H1 (cell line): Measurements from ENCODE around the gene IYD. TPM values are rescaled to one million over a fixed set of nuclear protein-coding genes. Genes with fewer than 3 reads are reported as not detected.

ENCODE experiments used
- CTCF ChIA-PET: fragments of 300-600 bp; sonication (Branson Sonifier 250); formaldehyde crosslinking; loops from one replicate; lab custom pipeline; 2021; ENCODE audit not compliant: partially characterized antibody; lab: Charles Lee
- POLR2A ChIA-PET: fragments of 300-600 bp; sonication (Branson Sonifier 250); formaldehyde crosslinking; loops from one replicate; lab custom pipeline; 2021; ENCODE audit warnings: inconsistent platforms; ENCODE audit not compliant: partially characterized antibody; lab: Charles Lee
- DNase-seq, 2 experiments: peaks; one replicate each; pipeline versions ENCODE4 v3.0.0 to v3.0.0-alpha.2; 2010 to 2022; ENCODE audit warnings: low spot score in 2 of 2, low read depth in 1 of 2, mixed read lengths in 1 of 2
- FAIRE-seq: peaks from 2 replicates; lab custom pipeline; 2011; peaks lifted over from hg19 to GRCh38; lab: Jason Lieb, UNC
- H2AFZ ChIP-seq: 2 replicates; pipeline ENCODE4 v1.8.1; 2012; ENCODE audit warnings: low read length, inconsistent platforms
- H2AK5ac ChIP-seq: 2 replicates; pipeline ENCODE4 v1.6.1; 2013; ENCODE audit warnings: low read depth, low read length
- H2BK120ac ChIP-seq: replicated peaks from 2 replicates; pipeline ENCODE3; 2013; ENCODE audit warnings: low read depth, low read length, inconsistent platforms
- H2BK12ac ChIP-seq: 2 replicates; pipeline ENCODE4 v1.6.1; 2013; ENCODE audit warnings: low read depth, low read length
- H2BK15ac ChIP-seq: 2 replicates; pipeline ENCODE4 v1.6.1; 2013; ENCODE audit warnings: low read length
- H2BK20ac ChIP-seq: 2 replicates; pipeline ENCODE4 v1.6.1; 2013; ENCODE audit warnings: low read length
- H2BK5ac ChIP-seq: 2 replicates; pipeline ENCODE4 v1.6.1; 2013; ENCODE audit warnings: low read depth, low read length
- H3K14ac ChIP-seq: 2 replicates; pipeline ENCODE4 v1.6.1; 2013; ENCODE audit warnings: inconsistent platforms; ENCODE audit not compliant: insufficient read length
- H3K18ac ChIP-seq: 2 replicates; pipeline ENCODE4 v1.6.1; 2013; ENCODE audit warnings: low read length; ENCODE audit errors: extremely low read depth
- H3K23ac ChIP-seq: 2 replicates; pipeline ENCODE4 v1.6.1; 2013; ENCODE audit warnings: inconsistent platforms; ENCODE audit not compliant: insufficient read length
- H3K23me2 ChIP-seq: 2 replicates; pipeline ENCODE4 v1.6.1; 2013; ENCODE audit warnings: low read depth, low read length
- H3K27ac ChIP-seq: 2 replicates; pipeline ENCODE4 v1.6.1; 2011; ENCODE audit warnings: low read depth, low read length, inconsistent platforms
- H3K27me3 ChIP-seq, 4 experiments: replicated peaks in 1 of 4; 1 replicate in 1 of 4; 2 replicates in 3 of 4; pipeline versions ENCODE4 v1.6.1 to v1.8.1; 2011 to 2013; ENCODE audit warnings: low read length in 3 of 4, mild to moderate bottlenecking in 3 of 4, inconsistent platforms in 2 of 4, mixed read lengths in 2 of 4, moderate library complexity in 1 of 4; ENCODE audit not compliant: control insufficient read depth in 3 of 4, insufficient read depth in 3 of 4; ENCODE audit errors: extremely low read depth in 1 of 4
- H3K36me3 ChIP-seq, 4 experiments: 2 replicates each; pipeline versions ENCODE4 v1.6.1 to v1.8.1; 2011 to 2013; ENCODE audit warnings: mild to moderate bottlenecking in 4 of 4, low read length in 3 of 4, moderate library complexity in 2 of 4, control low read depth in 1 of 4, inconsistent platforms in 1 of 4; ENCODE audit not compliant: insufficient read depth in 4 of 4, control insufficient read depth in 2 of 4
- H3K4ac ChIP-seq: replicated peaks from 2 replicates; pipeline ENCODE3; 2013; ENCODE audit warnings: low read length, low read depth, mixed read lengths, inconsistent platforms; ENCODE audit not compliant: insufficient read length
- H3K4me1 ChIP-seq, 4 experiments: replicated peaks in 1 of 4; 1 replicate in 1 of 4; 2 replicates in 3 of 4; pipeline versions ENCODE4 v1.6.1 to v1.8.1; 2011 to 2013; ENCODE audit warnings: low read length in 3 of 4, inconsistent platforms in 2 of 4, mixed read lengths in 1 of 4; ENCODE audit not compliant: insufficient read depth in 4 of 4, control insufficient read depth in 3 of 4
- H3K4me2 ChIP-seq, 2 experiments: 2 replicates each; pipeline versions ENCODE4 v1.6.1 to v1.8.1; 2011 to 2013; ENCODE audit warnings: low read depth in 2 of 2, low read length in 2 of 2, control low read depth in 1 of 2, inconsistent platforms in 1 of 2, mild to moderate bottlenecking in 1 of 2; ENCODE audit not compliant: insufficient read depth in 1 of 2
- H3K4me3 ChIP-seq, 4 experiments: fragments of 200-600, 300-600 bp in 1 of 4; sonication (generic), shearing (Covaris generic), sonication (Bioruptor Twin) in 1 of 4; 2 replicates each; pipeline versions ENCODE4 v1.5.1 to v1.8.1; 2011 to 2016; ENCODE audit warnings: low read length in 4 of 4, low read depth in 3 of 4, control low read depth in 2 of 4, inconsistent platforms in 2 of 4, mild to moderate bottlenecking in 2 of 4, mixed read lengths in 1 of 4, moderate library complexity in 1 of 4; ENCODE audit not compliant: insufficient read depth in 2 of 4; ENCODE audit errors: extremely low read depth in 1 of 4
- H3K56ac ChIP-seq: replicated peaks from 2 replicates; pipeline ENCODE3; 2013; ENCODE audit warnings: low read depth, mild to moderate bottlenecking, mixed read lengths, low read length, inconsistent platforms; ENCODE audit not compliant: insufficient read length
- H3K79me1 ChIP-seq: 2 replicates; pipeline ENCODE4 v1.6.1; 2013; ENCODE audit warnings: low read depth, low read length, control low read depth
- H3K79me2 ChIP-seq, 2 experiments: 2 replicates each; pipeline versions ENCODE4 v1.6.1 to v1.8.1; 2012 to 2013; ENCODE audit warnings: low read length in 2 of 2, mild to moderate bottlenecking in 2 of 2, inconsistent platforms in 1 of 2; ENCODE audit not compliant: insufficient read depth in 2 of 2, control insufficient read depth in 1 of 2
- H3K9ac ChIP-seq, 4 experiments: replicated peaks in 1 of 4; 1 replicate in 1 of 4; 2 replicates in 3 of 4; pipeline versions ENCODE4 v1.6.1 to v1.8.1; 2011 to 2013; ENCODE audit warnings: low read depth in 3 of 4, low read length in 3 of 4, control low read depth in 2 of 4, mild to moderate bottlenecking in 2 of 4, moderate library complexity in 2 of 4, inconsistent platforms in 1 of 4; ENCODE audit errors: extremely low read depth in 1 of 4
- H3K9me3 ChIP-seq, 2 experiments: 2 replicates each; pipeline versions ENCODE4 v1.6.1 to v1.8.1; 2012 to 2013; ENCODE audit warnings: mild to moderate bottlenecking in 2 of 2, moderate library complexity in 2 of 2, control low read depth in 1 of 2, inconsistent platforms in 1 of 2, low read depth in 1 of 2, low read length in 1 of 2, mixed read lengths in 1 of 2; ENCODE audit not compliant: insufficient read depth in 2 of 2
- H4K20me1 ChIP-seq, 2 experiments: replicated peaks in 1 of 2; 2 replicates each; pipeline versions ENCODE3 to v1.8.1; 2011 to 2013; ENCODE audit warnings: inconsistent platforms in 2 of 2, low read length in 2 of 2, mild to moderate bottlenecking in 1 of 2; ENCODE audit not compliant: insufficient read depth in 2 of 2, control insufficient read depth in 1 of 2
- H4K5ac ChIP-seq: 2 replicates; pipeline ENCODE4 v1.6.1; 2013; ENCODE audit warnings: low read length, low read depth, mixed read lengths, inconsistent platforms; ENCODE audit not compliant: insufficient read length
- H4K8ac ChIP-seq: 2 replicates; pipeline ENCODE4 v1.8.0; 2013; ENCODE audit warnings: mild to moderate bottlenecking, moderate library complexity, low read length, inconsistent platforms; ENCODE audit not compliant: insufficient read depth; ENCODE audit errors: extremely low read depth
- H4K91ac ChIP-seq: replicated peaks from 2 replicates; pipeline ENCODE3; 2013; ENCODE audit warnings: low read length, mixed read lengths, inconsistent platforms; ENCODE audit not compliant: insufficient read length
- ASH2L ChIP-seq: fragments of 200-600, 300-600 bp; sonication (generic); IDR thresholded peaks from one replicate; pipeline ENCODE4 v1.7.1; 2017; ENCODE audit warnings: low read length
- BRCA1 ChIP-seq: IDR thresholded peaks from 2 replicates; pipeline ENCODE4 v1.6.1; 2012; ENCODE audit warnings: low read depth, low read length, improper control_type of control experiment
- CHD1 ChIP-seq: IDR thresholded peaks from 2 replicates; pipeline ENCODE4 v1.6.1; 2012; ENCODE audit warnings: low read depth, low read length, improper control_type of control experiment
- GTF2F1 ChIP-seq: IDR thresholded peaks from 2 replicates; pipeline ENCODE4 v1.6.1; 2012; ENCODE audit warnings: low read depth, low read length, improper control_type of control experiment, borderline replicate concordance
- MAFK ChIP-seq: IDR thresholded peaks from 2 replicates; pipeline ENCODE4 v1.6.1; 2012; ENCODE audit warnings: low read depth, mild to moderate bottlenecking, improper control_type of control experiment, low read length
- SP1 ChIP-seq: IDR thresholded peaks from 2 replicates; pipeline ENCODE4 v1.6.1; 2011; ENCODE audit warnings: low read depth, low read length
- SP2 ChIP-seq: IDR thresholded peaks from 2 replicates; pipeline ENCODE4 v1.6.1; 2012; ENCODE audit warnings: mild to moderate bottlenecking, low read length, inconsistent platforms
- SRF ChIP-seq: IDR thresholded peaks from 2 replicates; pipeline ENCODE4 v1.6.1; 2011; ENCODE audit warnings: mild to moderate bottlenecking, low read depth, low read length, moderate library complexity
- WGBS, 2 experiments: shearing (Covaris generic) in 1 of 2; methylation state at CpG; one replicate each; pipeline versions ENCODE4 v1.1.6 to v1.1.7; 2013 to 2015; ENCODE audit warnings: low lambda C conversion rate in 2 of 2, mixed read lengths in 2 of 2, inconsistent platforms in 1 of 2, low coverage in 1 of 2, missing lambda C conversion rate in 1 of 2; ENCODE audit not compliant: insufficient replicate concordance in 2 of 2, insufficient coverage in 1 of 2, insufficient read length in 1 of 2; ENCODE audit errors: extremely low coverage in 1 of 2, missing lambda C conversion rate in 1 of 2; 5-methylcytosine and 5-hydroxymethylcytosine counted together
- polyA plus RNA-seq, 7 experiments: library from polyadenylated mRNA; depleted of rRNA in 3 of 7; stranded (reverse) in 5 of 7; unstranded in 2 of 7; fragments of >200 nt in 5 of 7; fragments of 200-250 nt in 2 of 7; gene quantifications; 1 replicate in 5 of 7; 2 replicates in 1 of 7; 4 replicates in 1 of 7; pipeline versions ENCODE4 v1.2.1 to v1.2.3, GENCODE V29; 2011 to 2013; ENCODE audit warnings: missing spikeins in 2 of 7, mixed read lengths in 2 of 7
- total RNA-seq: library from RNA; stranded (reverse); fragmentation: NEBNext Ultra II Directional; extraction: Animal tissue kit (Norgen Biotek cat#: 25700); gene quantifications from 2 replicates; pipeline ENCODE4 v1.2.1, GENCODE V29; 2021

Gene IYD
- total and polyA plus RNA-seq, 2 of the 8 experiments (the other 6 are each of a cell fraction or from before 2014, with no cell fraction given) = not detected

DNA sequence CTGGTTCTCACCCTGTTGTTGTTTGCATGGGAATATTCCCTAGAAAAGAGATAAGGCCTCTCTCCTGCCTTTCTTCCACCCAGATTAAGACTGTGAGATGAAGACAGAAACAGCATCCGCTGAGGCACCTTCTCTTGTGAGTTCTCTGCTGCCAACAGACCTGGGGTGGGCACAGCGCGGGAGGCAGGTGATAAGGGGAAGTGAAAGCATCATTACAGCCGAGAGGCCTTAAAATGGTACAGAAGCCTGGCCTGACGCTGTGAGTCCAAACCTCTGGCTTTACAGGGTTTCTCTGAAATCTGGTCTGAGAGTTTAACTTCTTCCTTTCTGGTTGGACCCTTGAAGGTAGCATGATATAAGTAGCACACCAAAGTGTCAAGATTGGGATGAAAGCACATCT is 21.0 kb upstream of the IYD start:
- no peak overlapping the region for H2AFZ ChIP-seq
- POLR2A ChIA-PET = no interaction called here
- H3K14ac ChIP-seq = no peak overlapping the region
- no peak overlapping the region for H3K4me2 ChIP-seq
- no peak overlapping the region for H3K56ac ChIP-seq
- H4K20me1 ChIP-seq = no peaks in the 10 kb centered on the region
- H3K79me2 ChIP-seq = no peaks in the 10 kb centered on the region
- FAIRE-seq (no peak), DNase-seq (no peak)
- no peaks in the 10 kb centered on the region for H3K36me3 ChIP-seq
- no peak overlapping the region for H3K18ac ChIP-seq
- H3K4ac ChIP-seq = no peak overlapping the region
- H3K27ac ChIP-seq = no peak overlapping the region
- no peak overlapping the region for H4K5ac ChIP-seq
- H2BK120ac ChIP-seq = no peak overlapping the region
- H2BK20ac ChIP-seq = no peak overlapping the region
- no peak overlapping the region for H3K23ac ChIP-seq
- H2BK15ac ChIP-seq = no peak overlapping the region
- no peaks in the 10 kb centered on the region for H3K4me1 ChIP-seq
- no peak overlapping the region for H3K9ac ChIP-seq
- no peak for TF ChIP-seq MAFK
- no peak for TF ChIP-seq SP1
- TF ChIP-seq BRCA1 = no peak
- no peak for TF ChIP-seq GTF2F1
- no peak for TF ChIP-seq SRF
- no peak for TF ChIP-seq SP2
- TF ChIP-seq ASH2L = no peak
- TF ChIP-seq CHD1 = no peak
- H2AK5ac ChIP-seq = no peak overlapping the region
- no peak overlapping the region for H2BK12ac ChIP-seq
- H4K8ac ChIP-seq = no peak overlapping the region
- no peaks in the 10 kb centered on the region for H3K23me2 ChIP-seq
- H4K91ac ChIP-seq = no peak overlapping the region
- H3K9me3 ChIP-seq = no peaks in the 10 kb centered on the region
- WGBS, 2 experiments = 100% methylated on average over 5 of the region's 5 CpGs; no CpG with 5 or more reads in 1 of the 2 experiments
- CTCF ChIA-PET = interaction anchor here (1.0 kb wide), 1 partner anchor 11 kb away, joined by 5 read pairs; no protein-coding TSS in a partner anchor
- no peak overlapping the region for H3K4me3 ChIP-seq
- H2BK5ac ChIP-seq = no peak overlapping the region
- H3K79me1 ChIP-seq = no peaks in the 10 kb centered on the region
- H3K27me3 ChIP-seq = no peaks in the 10 kb centered on the region
